ENCODE results near the gene TSHZ2. TPM values are rescaled to one million over a fixed set of nuclear protein-coding genes. Genes with fewer than 3 reads are reported as not detected.

TSHZ2 gene
- total and polyA plus RNA-seq, 2 of the 4 experiments (the other 2 are of a cell fraction) = under 0.01 to 0.02 TPM

GRCh38 chr20:53021934-53022333 is 49.8 kb downstream of the TSHZ2 start:
- Histone ChIP-seq H3K27me3 (ENCODE audit: control insufficient read depth, insufficient read depth, low read length) (no peaks in the 10 kb centered on the region), H3K9ac (ENCODE audit: low read depth, low read length) (no peak overlapping the region), H3K4me2 (ENCODE audit: low read depth, low read length) (no peak overlapping the region), H2BK120ac (ENCODE audit: low read depth, low read length) (no peak overlapping the region), H3K56ac (ENCODE audit: extremely low read depth, insufficient read depth, low read length) (no peak overlapping the region), H2AK5ac (ENCODE audit: low read depth, low read length) (no peak overlapping the region), H3K18ac (ENCODE audit: low read depth, low read length) (no peak overlapping the region), H2BK15ac (ENCODE audit: low read depth, low read length) (no peak overlapping the region), H3K9me3 (ENCODE audit: control insufficient read depth, insufficient read depth, low read length) (no peaks in the 10 kb centered on the region), H3K4me1 (ENCODE audit: control insufficient read depth, insufficient read depth, low read length) (no peaks in the 10 kb centered on the region), H2BK5ac (ENCODE audit: low read depth, low read length, poor library complexity, severe bottlenecking) (no peak overlapping the region), H3K36me3 (ENCODE audit: control insufficient read depth, insufficient read depth, low read length) (no peaks in the 10 kb centered on the region), H2AFZ (replicated peaks; ENCODE audit: low read length, poor library complexity) (no peak overlapping the region), H3K9me1 (ENCODE audit: insufficient read depth, low read length) (no peaks in the 10 kb centered on the region), H4K8ac (ENCODE audit: low read depth in 2 of 2, low read length in 2 of 2) (no peak overlapping the region), H3K27ac (ENCODE audit: insufficient read depth, low read length) (no peak overlapping the region), H4K20me1 (ENCODE audit: insufficient read depth, low read length) (no peaks in the 10 kb centered on the region), H3K4me3 (ENCODE audit: insufficient read depth, low read depth, low read length) (no peak overlapping the region), H3K14ac (replicated peaks; ENCODE audit: low read depth, low read length) (no peak overlapping the region), H2AK9ac (replicated peaks; ENCODE audit: low read depth, low read length, poor library complexity) (no peak overlapping the region), H3K79me1 (ENCODE audit: low read depth in 1 of 2, low read length in 2 of 2) (no peaks in the 10 kb centered on the region), H3K4ac (ENCODE audit: low read depth, low read length) (no peak overlapping the region), H3K23ac (ENCODE audit: low read depth, low read length) (no peak overlapping the region), H2BK20ac (ENCODE audit: low read depth, low read length) (no peak overlapping the region), H4K91ac (ENCODE audit: insufficient read depth, low read depth, low read length) (no peak overlapping the region), H4K5ac (ENCODE audit: low read depth, low read length) (no peak overlapping the region)
- 92% methylated on average over 2 of the region's 3 CpGs; no CpG with 5 or more reads in 1 of the 2 experiments for WGBS, 2 experiments (ENCODE audit: extremely low coverage in 2 of 2, insufficient read length in 1 of 2)
- BruUV-seq (replicated peaks) = no TSS peak
- intact Hi-C loops (cut with micrococcal nuclease) = no loop called here
- CTCF ChIA-PET = no interaction called here
- TF ChIP-seq MAFK (IDR thresholded peaks at IDR 0.05; ENCODE audit: low read depth, low read length) = no peak
- no peak for TF ChIP-seq RCOR1 (IDR thresholded peaks at IDR 0.05; ENCODE audit: insufficient replicate concordance, low read length)
- no peak for TF ChIP-seq NFE2L2 (IDR thresholded peaks at IDR 0.05; ENCODE audit: low read depth, low read length)
- POLR2A ChIA-PET (ENCODE audit: unreplicated experiment) = no interaction called here
- in situ Hi-C loops (cut with MboI; ENCODE audit: low sequenced_read_pairs) = no loop called here
- dilution Hi-C loops (cut with HindIII; ENCODE audit: low sequenced_read_pairs, unreplicated experiment) = no loop called here
- no peak for DNase-seq
- no peak for ATAC-seq (ENCODE audit: low read depth)

Data from IMR-90 (cell line).